Adrenal gland (tissue), 12 donors: ENCODE data around the gene GYG2. TPM values are rescaled to one million over a fixed set of nuclear protein-coding genes. Genes with fewer than 3 reads are reported as not detected.

Source experiments
- DNase-seq, 7 donors: peaks; one replicate each; pipeline ENCODE4 v3.0.0-alpha.2; 2019 to 2020
- H3K27ac ChIP-seq, 5 donors: fragments of 200-600 bp; sonication (generic) in 4 of 5; 1 replicate in 3 of 5; 2 replicates in 2 of 5; pipeline versions ENCODE4 v1.5.1 to v1.8.0; 2016 to 2020; ENCODE audit warnings: mild to moderate bottlenecking in 1 of 5
- H3K27me3 ChIP-seq: fragments of 200-600 bp; 2 replicates; pipeline ENCODE4 v1.8.0; 2021
- H3K36me3 ChIP-seq, 2 donors: fragments of 200-600 bp; replicated peaks in 1 of 2; 1 replicate in 1 of 2; 2 replicates in 1 of 2; pipeline versions ENCODE4 v1.5.1 to v1.8.0; 2018 to 2022
- H3K4me1 ChIP-seq, 2 donors: fragments of 200-600 bp; replicated peaks in 1 of 2; 1 replicate in 1 of 2; 2 replicates in 1 of 2; pipeline versions ENCODE4 v1.5.1 to v1.8.0; 2018 to 2021
- H3K4me3 ChIP-seq, 4 donors: fragments of 200-600 bp; sonication (generic) in 3 of 4; one replicate each; pipeline ENCODE4 v1.5.1; 2016 to 2018
- H3K9me3 ChIP-seq, 3 donors: fragments of 200-600 bp; sonication (generic) in 1 of 3; replicated peaks in 1 of 3; 1 replicate in 2 of 3; 2 replicates in 1 of 3; pipeline versions ENCODE4 v1.5.1 to v1.8.0; 2016 to 2021
- CTCF ChIP-seq, 6 experiments: fragments of 450-650 bp in 4 of 6; fragments of 200-600 bp in 2 of 6; sonication (generic) in 1 of 6; IDR thresholded peaks; 1 replicate in 5 of 6; 2 replicates in 1 of 6; pipeline versions ENCODE4 v1.5.1 to v1.8.0; 2016 to 2021; ENCODE audit warnings: antibody characterized with exemption in 6 of 6, mild to moderate bottlenecking in 2 of 6, moderate library complexity in 1 of 6
- POLR2A ChIP-seq, 2 donors: fragments of 450-650 bp; IDR thresholded peaks; one replicate each; pipeline ENCODE4 v1.6.1; 2017; ENCODE audit warnings: antibody characterized with exemption in 2 of 2, mild to moderate bottlenecking in 2 of 2, moderate library complexity in 1 of 2
- whole genome bisulfite sequencing, 4 donors: extraction: QIAGEN DNeasy Blood & Tissue Kit in 2 of 4; methylation state at CpG; one replicate each; pipeline versions ENCODE4 v1.1.5 to v1.1.7; 2013 to 2017; 5-methylcytosine and 5-hydroxymethylcytosine counted together
- intact Hi-C, 2 donors: fragments of 100-400 bp; cut with DNase I; formaldehyde crosslinking; loops; one replicate each; pipeline versions ENCODE4 v1.14.1 to v1.15.0; 2022 to 2023
- polyA plus RNA-seq, 3 donors: library from polyadenylated mRNA; stranded (reverse); fragments of 200-250 nt in 2 of 3; fragments of 350-450 nt in 1 of 3; fragmentation: Illumina TruSeq in 1 of 3; extraction: RNeasy Lipid Tissue Mini Kit (QIAGEN cat#74804) in 1 of 3; gene quantifications; one replicate each; pipeline ENCODE4 v1.2.3, GENCODE V29; 2013 to 2014
- total RNA-seq, 9 donors: library from RNA; depleted of rRNA in 4 of 9; stranded (reverse); fragments of >200 nt in 4 of 9; fragments of 120-200 nt in 1 of 9; fragmentation: NEBNext Ultra II Directional in 1 of 9; extraction: Animal tissue kit (Norgen Biotek cat#: 25700) in 1 of 9; gene quantifications; one replicate each; pipeline versions ENCODE4 v1.1.0 to v1.2.4, GENCODE V29; 2013 to 2023
- donor health status: healthy with polysubstance abuse.
- donor health status: Bipolar disorder and iron deficiency.
- donor health status: DM: yes; HTN: yes; CAD: no.
- donor health status: DM: no; HTN: no; CAD: no.
- donor health status: DM: no; HTN: no; CAD: no.
- donor health status: DM: yes; HTN: yes; CAD: no.

The GYG2 gene
- total and polyA plus RNA-seq, 12 donors: 0.26 to 13.4 (median 2.3) TPM

- H3K4me3 ChIP-seq: no peak overlapping the region
- no peaks in the 10 kb centered on the region for H3K36me3 ChIP-seq
- H3K9me3 ChIP-seq: no peaks in the 10 kb centered on the region
- DNase-seq: no peak
- H3K27ac ChIP-seq: no peak overlapping the region
- H3K4me1 ChIP-seq: no peaks in the 10 kb centered on the region
- 77 to 91% (median 87%) methylated on average over 7 of the region's 7 CpGs for WGBS, 4 donors
- H3K27me3 ChIP-seq: no peaks in the 10 kb centered on the region
- intact Hi-C loops: no loop called here
- TF ChIP-seq POLR2A (IDR thresholded peaks at IDR 0.05) (no peak), CTCF (IDR thresholded peaks at IDR 0.05) (no peak)
Measured at GRCh38 chrX:2867206-2867605, 38.5 kb downstream of the GYG2 start.

- Histone ChIP-seq H3K27ac (no peak overlapping the region), H3K9me3 (no peaks in the 10 kb centered on the region), H3K4me3 (no peak overlapping the region), H3K27me3 (no peaks in the 10 kb centered on the region), H3K4me1 (no peaks in the 10 kb centered on the region), H3K36me3 (no peaks in the 10 kb centered on the region)
- TF ChIP-seq POLR2A (IDR thresholded peaks at IDR 0.05) (no peak), CTCF (IDR thresholded peaks at IDR 0.05) (no peak)
- intact Hi-C loops: no loop called here
- no peak for DNase-seq
Measured at GRCh38 chrX:2870650-2871049, 41.9 kb downstream of the GYG2 start.

- 67 to 75% (median 71%) methylated on average over 2 of the region's 2 CpGs for whole genome bisulfite sequencing, 4 donors
- H3K27ac ChIP-seq: no peak overlapping the region
- no peaks in the 10 kb centered on the region for H3K4me1 ChIP-seq
- H3K9me3 ChIP-seq: no peaks in the 10 kb centered on the region
- TF ChIP-seq POLR2A (IDR thresholded peaks at IDR 0.05) (no peak), CTCF (IDR thresholded peaks at IDR 0.05) (no peak)
- H3K27me3 ChIP-seq: no peaks in the 10 kb centered on the region
- no peak overlapping the region for H3K4me3 ChIP-seq
- DNase-seq: no peak
- intact Hi-C loops: no loop called here
- H3K36me3 ChIP-seq: no peaks in the 10 kb centered on the region
Measured at GRCh38 chrX:2871831-2872230, 43.1 kb downstream of the GYG2 start.

- H3K4me3 ChIP-seq: no peak overlapping the region
- DNase-seq: no peak
- no peaks in the 10 kb centered on the region for H3K9me3 ChIP-seq
- no peaks in the 10 kb centered on the region for H3K4me1 ChIP-seq
- H3K27me3 ChIP-seq: no peaks in the 10 kb centered on the region
- intact Hi-C loops: no loop called here
- H3K36me3 ChIP-seq: no peaks in the 10 kb centered on the region
- 82 to 91% (median 88%) methylated on average over 7 of the region's 7 CpGs for WGBS, 4 donors
- no peak overlapping the region for H3K27ac ChIP-seq
- no peak for TF ChIP-seq CTCF (IDR thresholded peaks at IDR 0.05)
- no peak for TF ChIP-seq POLR2A (IDR thresholded peaks at IDR 0.05)
Measured at GRCh38 chrX:2872671-2873277, 44.0 kb downstream of the GYG2 start.
